ES-I3 (cell line): ENCODE measurements around the gene RBM38.
"Not testable (repeated sequence)": the region's sequence is repeated elsewhere in the genome, so short reads cannot be mapped to it uniquely, and the experiment has no call there.

Experiments
- H3K36me3 ChIP-seq: 2 replicates; pipeline ENCODE4 v1.6.1; 2013; ENCODE audit warnings: mild to moderate bottlenecking, low read length, control low read depth, moderate library complexity; ENCODE audit not compliant: insufficient read depth
- H3K4me1 ChIP-seq: 2 replicates; pipeline ENCODE4 v1.6.1; 2013; ENCODE audit warnings: mild to moderate bottlenecking, control low read depth, low read length; ENCODE audit not compliant: insufficient read depth
- H3K9ac ChIP-seq: 2 replicates; pipeline ENCODE4 v1.6.1; 2013; ENCODE audit warnings: low read depth, mild to moderate bottlenecking, low read length, moderate library complexity
- H3K9me3 ChIP-seq: 2 replicates; pipeline ENCODE4 v1.6.1; 2013; ENCODE audit warnings: mild to moderate bottlenecking, low read length, moderate library complexity; ENCODE audit not compliant: control insufficient read depth, insufficient read depth

Gene RBM38

DNA sequence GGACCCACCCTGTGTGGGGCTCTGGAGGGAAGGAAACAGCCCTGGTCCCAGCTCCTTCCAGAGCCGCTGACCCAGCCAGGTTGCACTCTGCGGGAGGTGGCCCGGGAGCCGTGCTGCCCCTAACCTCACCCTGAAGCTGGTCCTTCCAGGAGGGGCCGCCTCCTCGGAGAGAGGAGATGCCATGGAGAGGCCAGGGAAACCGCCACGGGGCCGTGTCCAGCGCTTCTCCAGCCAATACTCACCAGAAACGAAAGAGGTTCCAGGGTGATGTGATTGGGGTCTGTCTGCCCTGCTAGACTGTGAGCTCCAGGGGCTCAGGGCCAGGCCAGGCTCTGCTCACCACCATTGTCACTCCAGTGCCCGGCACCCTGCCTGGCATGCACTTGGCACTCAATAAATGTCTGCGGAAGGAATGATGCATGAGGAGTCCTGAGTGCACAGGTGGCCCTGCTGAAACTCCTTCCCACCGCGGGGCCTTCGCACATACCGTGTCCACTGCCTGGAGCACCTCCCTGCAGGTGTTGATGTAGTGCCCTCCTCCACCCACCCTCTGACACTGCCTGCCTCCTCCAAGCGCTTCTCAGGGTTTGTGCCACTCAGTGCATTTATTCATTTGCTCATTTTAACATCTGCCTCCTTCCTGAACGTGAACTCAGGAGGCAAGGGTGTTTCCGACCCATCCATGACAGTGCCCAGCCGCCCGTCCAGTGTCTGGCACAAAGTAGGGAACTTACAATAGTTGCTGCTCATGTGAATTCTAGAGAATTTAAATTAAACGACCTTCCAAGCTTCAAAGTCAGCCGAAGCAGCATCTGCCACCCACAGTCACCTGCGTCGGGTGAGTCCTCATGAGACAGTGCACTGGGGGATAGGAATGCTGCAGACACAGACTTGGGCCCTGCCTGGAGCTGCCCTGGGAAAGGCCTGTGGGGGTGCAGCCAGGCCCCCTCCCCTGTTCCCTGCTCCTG lies 30.3 kb downstream of the RBM38 start:
- Histone ChIP-seq H3K9me3 (no peaks in the 10 kb centered on the region), H3K4me1 (peaks cover 5% of the 10 kb centered on the region; the same call in 1 of the 2 replicates), H3K9ac (no peak overlapping the region), H3K36me3 (no peaks in the 10 kb centered on the region)

DNA sequence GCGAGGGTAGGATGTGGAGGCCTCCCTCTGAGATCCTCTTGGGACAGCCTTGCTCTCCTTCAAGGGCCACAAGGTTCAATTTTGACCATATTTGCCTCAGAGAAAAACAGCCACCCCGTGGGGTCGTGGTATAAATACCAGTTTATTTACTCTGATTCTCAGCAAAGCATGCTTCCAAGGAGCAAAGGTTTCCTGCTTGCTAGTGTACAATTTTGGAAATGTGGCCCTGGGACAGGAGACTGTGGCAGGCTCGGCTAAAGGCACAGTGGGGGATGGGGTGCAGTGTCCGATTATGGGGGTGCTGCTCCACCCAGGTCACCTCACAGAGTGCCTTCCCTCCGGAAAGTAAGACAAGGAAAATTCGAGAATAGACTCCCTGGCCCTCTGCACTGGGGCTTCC lies 31.1 kb downstream of the RBM38 start:
- Histone ChIP-seq H3K9ac (no peak overlapping the region), H3K36me3 (no peaks in the 10 kb centered on the region), H3K4me1 (peaks cover 5% of the 10 kb centered on the region; the same call in 1 of the 2 replicates), H3K9me3 (no peaks in the 10 kb centered on the region)

- no peaks in the 10 kb centered on the region for H3K9me3 ChIP-seq
- no peak overlapping the region; the same call in 1 of the 2 replicates for H3K9ac ChIP-seq
- peaks cover 5% of the 10 kb centered on the region; the same call in 1 of the 2 replicates for H3K4me1 ChIP-seq
- H3K36me3 ChIP-seq: no peaks in the 10 kb centered on the region
Measured at GRCh38 chr20:57425150-57426013, 34.2 kb downstream of the RBM38 start.

DNA sequence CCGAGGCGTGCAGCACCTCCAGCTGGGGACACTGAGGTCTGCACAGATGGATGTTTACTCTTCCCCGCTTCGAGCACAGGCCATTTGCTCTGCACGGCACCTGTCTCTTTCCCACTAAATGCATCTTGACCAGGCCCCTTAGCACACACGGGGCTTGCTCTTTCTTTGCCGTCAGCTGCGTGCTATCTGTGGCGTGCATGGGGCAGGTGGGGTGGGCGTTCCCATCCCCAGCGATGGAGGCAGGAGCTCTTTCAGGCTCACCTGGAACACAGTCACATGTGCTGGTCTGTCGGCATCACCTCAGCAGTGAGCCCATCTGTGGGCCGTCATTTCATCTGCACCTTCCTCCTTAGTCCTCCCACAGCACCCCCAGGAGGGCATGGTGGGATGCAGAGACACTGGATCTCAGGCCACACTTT lies 35.1 kb downstream of the RBM38 start:
- Histone ChIP-seq H3K9ac (no peak overlapping the region), H3K4me1 (peaks cover 5% of the 10 kb centered on the region; the same call in 1 of the 2 replicates), H3K36me3 (no peaks in the 10 kb centered on the region)

DNA sequence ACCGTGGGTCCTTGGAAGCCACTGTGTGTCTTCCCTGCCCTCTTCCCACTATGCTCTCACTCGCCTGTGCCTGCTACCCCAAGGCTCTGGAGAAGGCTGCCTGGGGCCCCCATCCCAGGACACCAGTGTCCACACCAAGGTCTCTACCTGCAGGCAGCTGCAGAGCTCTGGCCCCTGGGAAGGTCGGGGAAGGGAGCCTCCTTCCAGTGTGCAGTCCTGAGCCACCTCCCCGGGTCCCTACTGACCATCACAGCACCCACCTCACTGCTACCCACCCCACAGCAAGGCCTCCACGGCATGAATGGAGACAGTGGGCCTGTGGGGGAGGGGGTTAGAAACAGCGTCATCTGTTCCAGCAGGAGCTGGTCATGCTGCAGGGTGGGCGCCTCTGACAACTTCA lies 35.6 kb downstream of the RBM38 start:
- Histone ChIP-seq H3K4me1 (peaks cover 5% of the 10 kb centered on the region; the same call in 1 of the 2 replicates), H3K9me3 (no peaks in the 10 kb centered on the region), H3K9ac (no peak overlapping the region), H3K36me3 (no peaks in the 10 kb centered on the region)

More for the DNA sequence above, 35.1 kb downstream of the RBM38 start:
- no peaks in the 10 kb centered on the region for H3K9me3 ChIP-seq

DNA sequence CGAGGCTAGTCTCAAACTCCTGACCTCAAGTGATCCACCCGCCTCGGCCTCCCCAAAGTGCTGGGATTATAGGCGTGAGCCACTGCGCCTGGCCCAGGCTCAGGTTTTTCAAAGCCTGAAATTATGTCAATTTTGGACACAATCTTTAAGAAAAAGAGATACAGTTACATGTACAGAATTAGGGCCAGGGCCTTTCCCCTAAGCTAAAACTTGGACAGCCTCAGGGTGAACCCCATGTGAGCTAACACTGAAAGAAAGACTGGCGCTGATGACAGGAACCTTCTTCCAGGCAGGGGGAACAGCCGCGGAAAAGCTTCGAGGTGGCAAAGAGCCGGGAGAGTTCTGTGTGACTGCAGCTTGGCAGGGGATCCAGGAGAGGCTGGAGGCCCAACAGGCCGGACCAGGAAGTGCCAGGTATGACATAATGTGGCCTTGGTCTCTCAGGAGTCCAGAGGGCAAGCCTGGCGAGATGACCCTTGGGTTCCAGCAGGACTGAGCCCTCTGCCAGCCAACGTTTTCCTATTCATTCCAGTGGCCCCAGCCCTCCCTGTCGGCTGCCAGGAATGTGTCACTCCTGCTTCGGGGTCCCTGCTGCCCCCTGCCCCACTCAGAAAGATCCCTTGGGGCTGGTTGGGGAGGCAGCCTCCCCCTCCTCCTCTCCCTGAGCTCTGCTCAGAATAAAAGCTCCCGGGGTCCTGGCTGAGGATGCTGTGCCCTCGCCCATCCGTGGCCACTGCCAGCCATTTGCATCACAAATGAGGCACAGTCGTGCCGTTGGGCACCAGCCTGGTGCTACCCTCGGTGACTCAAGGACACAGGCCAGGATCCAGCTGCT lies 37.3 kb downstream of the RBM38 start:
- Histone ChIP-seq H3K36me3 (no peaks in the 10 kb centered on the region), H3K9me3 (no peaks in the 10 kb centered on the region), H3K4me1 (peaks cover 5% of the 10 kb centered on the region; the same call in 1 of the 2 replicates), H3K9ac (no peak overlapping the region)

DNA sequence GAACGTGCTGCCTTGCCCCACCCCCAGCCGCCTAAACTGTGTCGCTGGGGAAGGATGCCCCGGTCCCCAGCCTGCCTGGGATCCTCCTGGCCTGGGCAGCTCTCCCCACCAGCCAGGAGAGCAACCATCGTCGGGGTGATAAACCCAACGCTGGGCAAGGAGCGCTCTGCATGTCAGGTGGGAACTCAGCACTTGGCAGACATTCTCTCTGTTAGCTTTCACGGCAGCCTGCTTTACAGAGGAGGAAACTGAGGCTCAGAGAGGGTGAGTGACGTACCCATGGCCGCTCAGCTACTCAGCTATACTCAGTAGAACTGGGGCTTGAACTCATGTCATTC lies 37.9 kb downstream of the RBM38 start:
- Histone ChIP-seq H3K9me3 (no peaks in the 10 kb centered on the region), H3K4me1 (peaks cover 5% of the 10 kb centered on the region; the same call in 1 of the 2 replicates), H3K36me3 (no peaks in the 10 kb centered on the region), H3K9ac (no peak overlapping the region)

DNA sequence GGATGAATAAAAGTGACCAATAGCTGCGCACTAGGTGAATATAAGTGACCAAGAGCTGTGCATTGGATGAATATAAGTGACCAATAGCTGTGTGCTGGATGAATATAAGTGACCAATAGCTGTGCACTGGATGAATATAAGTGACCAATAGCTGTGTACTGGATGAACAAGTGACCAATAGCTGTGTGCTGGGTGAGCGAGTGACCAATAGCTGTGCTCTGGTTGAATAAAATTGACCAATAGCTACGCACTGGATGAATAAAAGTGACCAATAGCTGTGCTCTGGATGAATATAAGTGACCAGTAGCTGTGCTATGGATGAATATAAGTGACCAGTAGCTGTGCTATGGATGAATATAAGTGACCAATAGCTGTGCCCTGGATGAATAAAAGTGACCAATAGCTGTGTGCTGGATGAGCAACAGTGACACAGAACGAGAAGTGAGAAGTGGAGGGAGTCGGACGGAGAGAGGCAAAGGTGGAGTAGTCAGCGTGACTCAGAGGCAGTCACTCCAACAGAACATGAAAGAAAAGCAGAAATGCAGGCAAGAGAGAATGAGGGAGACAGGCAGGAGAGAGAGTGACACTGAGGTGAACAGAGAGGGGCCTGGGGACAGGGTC lies 38.5 kb downstream of the RBM38 start:
- no peaks in the 10 kb centered on the region for H3K36me3 ChIP-seq
- peaks cover 5% of the 10 kb centered on the region; the same call in 1 of the 2 replicates for H3K4me1 ChIP-seq
- no peaks in the 10 kb centered on the region for H3K9me3 ChIP-seq
- H3K9ac ChIP-seq: no peak overlapping the region

DNA sequence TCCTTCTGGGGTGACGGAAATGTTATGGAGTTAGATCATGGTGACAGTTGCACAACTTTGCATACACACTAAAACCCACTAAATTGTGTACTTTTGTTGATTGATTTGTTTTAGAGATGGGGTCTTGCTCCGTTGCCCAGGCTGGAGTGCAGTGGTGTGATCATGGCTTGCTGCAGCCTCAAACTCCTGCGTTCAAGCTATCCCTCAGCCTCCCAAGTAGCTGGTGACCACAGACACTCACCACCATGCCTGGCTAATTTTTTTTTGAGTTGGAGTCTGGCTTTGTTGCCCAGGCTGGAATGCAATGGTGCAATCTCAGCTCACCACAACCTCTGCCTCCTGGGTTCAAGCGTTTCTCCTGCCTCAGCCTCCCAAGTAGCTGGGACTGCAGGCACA lies 39.0 kb downstream of the RBM38 start:
- not testable (repeated sequence) for H3K36me3 ChIP-seq, H3K4me1 ChIP-seq, H3K9me3 ChIP-seq, H3K9ac ChIP-seq

DNA sequence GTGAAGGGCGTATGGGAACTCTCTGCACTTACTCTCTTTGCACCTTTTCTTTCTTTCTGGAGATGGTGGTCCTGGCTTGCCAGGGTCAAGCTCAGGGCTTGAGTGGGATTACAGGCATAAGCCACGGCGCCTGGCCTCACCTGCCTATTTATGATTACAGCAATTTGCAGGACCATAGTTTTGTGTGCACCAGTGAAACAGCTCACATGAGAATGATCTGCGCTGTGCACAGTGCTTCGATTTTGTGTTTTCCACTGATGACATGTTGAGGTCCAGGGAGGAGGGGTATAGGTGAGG lies 40.3 kb downstream of the RBM38 start:
- Histone ChIP-seq H3K9me3 (no peaks in the 10 kb centered on the region), H3K4me1 (peaks cover 3% of the 10 kb centered on the region; the same call in 1 of the 2 replicates), H3K9ac (no peak overlapping the region), H3K36me3 (no peaks in the 10 kb centered on the region)

DNA sequence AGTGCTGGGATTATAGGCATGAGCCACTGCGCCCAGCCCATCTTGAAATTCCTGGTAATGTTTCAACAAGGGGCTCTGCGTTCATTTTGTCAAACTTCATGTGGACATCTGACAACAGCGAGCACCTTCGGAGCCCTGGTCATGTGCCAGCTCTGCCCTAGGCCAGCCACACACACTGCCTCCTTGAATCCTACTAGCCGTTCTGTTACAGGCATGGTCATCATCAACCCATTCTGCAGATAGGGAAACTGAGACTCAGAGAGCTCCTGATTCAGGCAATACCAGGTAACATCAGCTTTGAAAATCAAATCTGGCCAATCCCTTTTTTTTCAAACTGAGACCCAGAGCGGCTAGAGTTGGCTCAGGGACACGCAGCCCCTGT lies 41.3 kb downstream of the RBM38 start:
- Histone ChIP-seq H3K36me3 (no peaks in the 10 kb centered on the region), H3K9ac (no peak overlapping the region), H3K4me1 (peaks cover 3% of the 10 kb centered on the region; the same call in 1 of the 2 replicates), H3K9me3 (no peaks in the 10 kb centered on the region)

- no peaks in the 10 kb centered on the region for H3K9me3 ChIP-seq
- H3K36me3 ChIP-seq: no peaks in the 10 kb centered on the region
- peaks cover 3% of the 10 kb centered on the region; the same call in 1 of the 2 replicates for H3K4me1 ChIP-seq
- H3K9ac ChIP-seq: no peak overlapping the region
Measured at GRCh38 chr20:57432862-57433491, 41.8 kb downstream of the RBM38 start.

GRCh38 chr20:57433657-57434389 lies 42.6 kb downstream of the RBM38 start:
- Histone ChIP-seq H3K36me3 (no peaks in the 10 kb centered on the region), H3K4me1 (peaks cover 3% of the 10 kb centered on the region; the same call in 1 of the 2 replicates), H3K9ac (no peak overlapping the region), H3K9me3 (no peaks in the 10 kb centered on the region)
